Lower lobe of right lung (tissue), 2 donors: ENCODE measurements around the gene CEMIP2. TPM values are rescaled to one million over a fixed set of nuclear protein-coding genes. Genes with fewer than 3 reads are reported as not detected.
A peak's percentile ranks its signal among the peaks of the same experiment; 100 is the strongest.

ENCODE experiments used
- ATAC-seq, 2 donors: fragments of 200-7000 bp; cut with Tn5 transposase; one replicate each; pipeline ENCODE4 v1.9.1; 2020 to 2022; ENCODE audit warnings: mild to moderate bottlenecking in 2 of 2, moderate library complexity in 2 of 2
- DNase-seq: peaks from one replicate; pipeline ENCODE4 v3.0.0-alpha.2; 2020
- H3K27ac ChIP-seq: fragments of 200-600 bp; one replicate; pipeline ENCODE4 v1.8.0; 2022
- H3K27me3 ChIP-seq: fragments of 200-600 bp; one replicate; pipeline ENCODE4 v1.8.0; 2022; ENCODE audit warnings: low read depth
- H3K36me3 ChIP-seq: fragments of 200-600 bp; one replicate; pipeline ENCODE4 v1.8.0; 2022; ENCODE audit warnings: mild to moderate bottlenecking
- H3K4me1 ChIP-seq: fragments of 200-600 bp; one replicate; pipeline ENCODE4 v1.8.0; 2022
- H3K4me3 ChIP-seq: fragments of 200-600 bp; one replicate; pipeline ENCODE4 v1.8.0; 2022; ENCODE audit warnings: mild to moderate bottlenecking
- H3K9me3 ChIP-seq: fragments of 200-600 bp; one replicate; pipeline ENCODE4 v1.8.0; 2022
- CTCF ChIP-seq: fragments of 200-600 bp; IDR thresholded peaks from one replicate; pipeline ENCODE4 v1.8.0; 2022; ENCODE audit warnings: antibody characterized with exemption, mild to moderate bottlenecking
- intact Hi-C: fragments of 100-400 bp; cut with DNase I; formaldehyde crosslinking; loops from one replicate; pipeline ENCODE4 v1.11.0; 2022
- total RNA-seq: library from RNA; stranded (reverse); fragmentation: NEBNext Ultra II Directional; extraction: Animal tissue kit (Norgen Biotek cat#: 25700); gene quantifications from one replicate; pipeline ENCODE4 v1.2.1, GENCODE V29; 2021
- donor health status: DM: no; HTN: yes; CAD: no; lungs with severe emphysema.

Gene CEMIP2
- total RNA-seq, 1 donor from 2014 or later, result 152 TPM

DNA sequence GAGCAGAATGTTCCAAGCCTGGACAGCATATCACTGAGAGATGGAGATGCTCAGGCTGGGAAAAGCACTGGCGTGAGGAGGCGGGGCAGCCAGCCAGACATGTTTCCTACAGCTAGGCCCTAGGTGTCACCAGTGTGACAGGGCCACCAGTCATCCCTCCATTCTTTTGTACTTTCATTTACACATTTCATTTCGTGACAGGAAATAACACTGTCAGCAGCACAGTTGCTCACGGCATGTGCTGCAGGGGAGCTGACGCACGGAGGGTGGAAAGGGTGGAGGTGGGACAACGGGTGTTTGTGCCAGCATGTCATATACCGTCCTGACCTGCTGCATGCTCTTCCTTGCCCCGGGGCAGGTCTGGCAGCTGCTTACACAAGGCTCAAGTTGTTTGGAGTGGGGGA is 14.8 kb upstream of the CEMIP2 start:
- Histone ChIP-seq H3K27ac (peak overlapping the region; percentile 54), H3K4me3 (no peak overlapping the region)
- no peak for TF ChIP-seq CTCF

GRCh38 chr9:71781391-71781790 is 13.1 kb upstream of the CEMIP2 start:
- ATAC-seq, result no peak
- intact Hi-C loops, result no loop called here
- no peak for TF ChIP-seq CTCF
- H3K9me3 ChIP-seq, result no peaks in the 10 kb centered on the region
- DNase-seq, result no peak
- no peak overlapping the region for H3K27ac ChIP-seq
- H3K36me3 ChIP-seq, result no peaks in the 10 kb centered on the region
- H3K4me1 ChIP-seq, result no peaks in the 10 kb centered on the region
- H3K4me3 ChIP-seq, result no peak overlapping the region
- H3K27me3 ChIP-seq, result no peaks in the 10 kb centered on the region

More for the DNA sequence above, 14.8 kb upstream of the CEMIP2 start:
- ATAC-seq (peak; percentile 86 to 87), DNase-seq (peak; percentile 52)
- Histone ChIP-seq H3K27me3 (no peaks in the 10 kb centered on the region), H3K36me3 (no peaks in the 10 kb centered on the region), H3K9me3 (no peaks in the 10 kb centered on the region), H3K4me1 (no peaks in the 10 kb centered on the region)
- intact Hi-C loops, result no loop called here

DNA sequence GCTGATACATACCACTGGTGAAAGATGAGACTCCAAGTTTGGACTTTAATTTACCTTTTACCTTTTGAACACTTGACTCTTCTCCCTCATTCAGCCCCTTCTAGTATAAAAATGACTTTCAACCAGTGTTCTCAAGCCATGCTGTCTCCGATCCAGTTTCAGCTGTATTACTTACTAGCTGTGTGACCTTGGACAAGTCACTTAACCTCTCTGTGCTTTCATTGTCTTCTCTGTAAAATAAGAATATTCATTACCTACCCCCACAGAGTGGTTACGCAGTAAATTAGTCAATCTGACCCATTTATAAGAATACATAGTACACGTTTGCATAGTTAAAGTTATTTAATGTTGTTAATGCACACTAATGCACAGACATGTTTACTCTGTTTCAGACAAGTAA is 12.6 kb upstream of the CEMIP2 start:
- H3K4me3 ChIP-seq, result no peak overlapping the region
- ATAC-seq (no peak), DNase-seq (no peak)
- H3K4me1 ChIP-seq, result no peaks in the 10 kb centered on the region
- no peaks in the 10 kb centered on the region for H3K36me3 ChIP-seq
- no peak for TF ChIP-seq CTCF
- H3K9me3 ChIP-seq, result no peaks in the 10 kb centered on the region
- H3K27me3 ChIP-seq, result no peaks in the 10 kb centered on the region
- intact Hi-C loops, result no loop called here
- no peak overlapping the region for H3K27ac ChIP-seq

DNA sequence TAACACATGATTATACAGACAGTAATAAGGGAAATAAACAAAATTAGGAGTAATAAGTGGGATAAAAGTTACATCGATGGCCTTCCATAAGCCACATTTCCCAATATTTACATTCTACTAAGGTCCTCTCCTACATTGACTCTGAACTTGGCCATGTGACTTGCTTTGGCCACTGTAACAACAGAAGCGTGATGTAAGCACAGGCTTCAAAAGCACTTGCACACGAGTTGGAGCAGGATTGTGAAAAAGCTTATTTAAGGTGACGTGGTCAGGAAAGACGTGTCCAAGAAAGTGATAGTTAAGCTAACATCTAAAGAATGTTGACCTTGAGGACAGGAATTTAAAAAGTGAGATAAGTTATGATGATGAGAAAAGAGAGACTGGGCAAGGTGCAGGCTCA is 9.8 kb upstream of the CEMIP2 start:
- no peak for TF ChIP-seq CTCF
- no peaks in the 10 kb centered on the region for H3K36me3 ChIP-seq
- intact Hi-C loops, result no loop called here
- no peak overlapping the region for H3K4me3 ChIP-seq
- no peak for ATAC-seq
- no peaks in the 10 kb centered on the region for H3K4me1 ChIP-seq
- H3K27ac ChIP-seq, result no peak overlapping the region
- H3K27me3 ChIP-seq, result no peaks in the 10 kb centered on the region
- no peak for DNase-seq
- H3K9me3 ChIP-seq, result no peaks in the 10 kb centered on the region

DNA sequence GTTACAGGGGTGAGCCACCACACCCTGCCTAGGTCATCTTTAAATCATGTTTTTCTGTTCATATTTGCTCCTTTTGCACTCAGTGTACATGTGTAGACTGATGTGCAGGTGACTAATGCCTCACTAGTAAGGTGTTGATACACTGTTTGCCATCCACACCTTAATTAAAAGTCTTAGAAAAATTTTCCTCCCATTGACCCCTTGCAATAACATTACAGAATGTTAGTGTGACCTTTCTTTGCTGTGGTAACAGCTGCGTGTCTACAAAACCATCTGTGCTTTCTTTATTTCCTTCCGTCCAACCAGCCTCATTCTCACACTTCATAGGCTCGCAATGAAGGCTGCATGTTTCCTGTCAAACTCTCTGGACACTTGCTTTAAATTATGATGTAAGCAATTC is 6.6 kb upstream of the CEMIP2 start:
- Histone ChIP-seq H3K27ac (no peak overlapping the region), H3K4me1 (peaks cover under 1% of the 10 kb centered on the region), H3K4me3 (no peak overlapping the region), H3K36me3 (no peaks in the 10 kb centered on the region), H3K9me3 (no peaks in the 10 kb centered on the region), H3K27me3 (no peaks in the 10 kb centered on the region)
- no peak for ATAC-seq
- intact Hi-C loops, result no loop called here
- TF ChIP-seq CTCF, result no peak
- no peak for DNase-seq

DNA sequence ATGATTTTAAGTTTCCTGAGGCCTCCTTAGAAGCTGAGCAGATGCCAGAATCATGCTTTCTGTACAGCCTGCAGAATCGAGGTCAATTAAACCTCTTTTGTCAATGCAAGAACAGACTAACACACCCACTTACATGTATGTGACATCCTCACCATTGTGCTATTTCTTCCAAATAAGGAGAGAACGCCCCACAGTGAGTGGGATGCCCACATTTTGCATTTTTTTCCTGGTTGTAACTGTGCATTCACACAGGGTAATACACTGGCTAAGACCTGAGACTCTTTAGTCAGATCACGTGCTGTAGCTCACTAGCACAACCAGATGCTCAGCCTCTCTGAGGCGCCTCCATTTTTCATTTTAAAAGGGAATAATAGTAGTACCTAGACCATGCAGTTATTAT is 4.4 kb upstream of the CEMIP2 start:
- DNase-seq (no peak), ATAC-seq (no peak)
- no peaks in the 10 kb centered on the region for H3K27me3 ChIP-seq
- H3K4me3 ChIP-seq, result no peak overlapping the region
- H3K9me3 ChIP-seq, result no peaks in the 10 kb centered on the region
- no peaks in the 10 kb centered on the region for H3K36me3 ChIP-seq
- H3K4me1 ChIP-seq, result peaks cover 9% of the 10 kb centered on the region
- intact Hi-C loops, result no loop called here
- no peak for TF ChIP-seq CTCF
- no peak overlapping the region for H3K27ac ChIP-seq
